HG02623 (cell line): Measurements from ENCODE around the gene SMARCAD1.

Experiments used
- ATAC-seq: cut with Tn5 transposase; IDR thresholded peaks from one replicate; pipeline ENCODE4 v1.9.1; 2021; ENCODE audit warnings: moderate library complexity; ENCODE audit not compliant: unreplicated experiment

The SMARCAD1 gene

DNA sequence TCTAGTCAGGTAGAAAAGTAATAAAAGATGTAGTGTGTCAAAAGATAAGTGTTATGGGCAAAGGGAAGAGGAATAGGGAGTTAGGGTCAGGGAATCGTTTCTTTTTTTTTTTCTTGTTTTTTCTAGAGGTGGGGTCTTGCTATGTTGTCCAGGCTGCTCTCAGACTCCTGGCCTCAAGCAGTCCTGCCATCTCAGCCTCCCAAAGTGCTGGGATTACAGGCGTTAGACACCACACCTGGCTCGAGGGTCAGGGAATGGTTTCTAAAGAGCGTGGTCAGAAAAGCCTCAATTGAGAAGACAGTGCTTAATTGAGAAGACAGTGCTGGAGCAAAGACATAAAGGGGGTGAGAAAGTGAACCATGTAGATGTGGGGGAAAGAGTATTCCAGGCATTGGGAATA, 19.1 kb downstream of the SMARCAD1 start:
- no peak for ATAC-seq

DNA sequence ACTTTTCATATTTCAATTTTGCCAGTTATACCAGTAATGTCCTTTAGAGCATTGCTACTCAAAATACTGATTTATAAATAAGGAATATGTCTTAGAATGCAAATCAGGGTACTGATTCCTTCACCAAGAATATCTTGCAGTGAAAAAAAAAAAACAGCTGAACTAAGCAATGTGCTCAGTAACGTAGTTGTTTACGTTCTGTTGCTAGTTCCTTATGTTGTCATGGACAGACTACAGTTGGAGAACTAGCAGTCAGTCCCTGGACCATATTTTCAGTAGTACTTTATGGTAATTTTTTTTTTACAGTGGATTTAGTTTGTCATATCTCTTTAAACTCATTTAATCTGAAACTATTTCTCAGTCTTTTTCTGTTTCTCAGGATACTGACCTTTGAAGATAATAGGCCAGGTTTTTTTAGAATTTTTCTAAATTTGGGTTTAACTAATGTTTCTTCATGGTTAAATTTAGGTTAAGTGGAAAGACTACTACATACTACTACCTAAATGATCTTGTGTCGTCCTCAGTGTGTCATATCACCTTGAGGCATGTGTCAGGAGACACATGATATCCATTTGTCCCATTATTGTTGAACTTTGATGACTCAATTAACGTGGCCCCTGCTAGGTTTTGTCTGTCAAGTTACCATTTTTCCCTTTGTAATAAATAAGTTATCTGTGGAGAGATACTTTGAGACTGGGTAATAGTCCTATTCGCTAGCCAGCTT, 21.0 kb downstream of the SMARCAD1 start:
- ATAC-seq, result no peak

DNA sequence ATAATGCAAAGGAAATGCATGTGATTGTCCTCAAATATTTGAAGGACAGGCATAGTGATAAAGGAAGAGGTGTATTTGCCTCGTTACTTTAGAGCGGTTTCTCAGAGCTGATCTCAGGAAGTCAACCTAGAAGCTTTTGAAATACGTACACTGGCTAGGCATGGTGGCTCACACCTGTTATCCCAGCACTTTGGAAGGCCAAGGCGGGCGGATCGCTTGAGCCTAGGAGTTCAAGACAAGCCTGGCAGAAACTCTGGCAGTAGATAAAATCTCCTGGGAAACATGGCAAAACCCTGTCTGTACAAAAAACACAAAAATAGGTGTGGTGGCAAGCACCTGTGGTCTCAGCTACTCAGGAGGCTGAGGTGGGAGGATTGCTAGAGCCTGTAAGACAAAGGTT, 24.9 kb downstream of the SMARCAD1 start:
- no peak for ATAC-seq

DNA sequence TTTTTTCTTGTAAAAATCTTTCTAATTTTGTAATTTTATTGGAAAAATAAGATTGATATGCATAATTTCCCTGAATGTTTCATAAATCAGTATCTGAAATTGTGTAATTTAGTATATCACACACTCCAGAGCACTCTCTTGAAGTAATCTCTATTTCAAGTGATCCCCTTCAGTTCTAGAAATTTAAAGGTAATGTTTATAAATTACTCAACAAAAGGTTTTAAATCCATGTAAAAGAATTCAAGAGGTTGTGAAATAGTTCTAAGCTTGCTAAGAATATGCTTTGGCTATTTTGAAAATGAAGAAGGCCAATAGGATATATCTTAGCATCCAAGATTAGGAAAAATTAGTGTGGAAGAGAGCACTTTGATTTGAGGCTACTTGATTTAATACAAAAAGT, 28.2 kb downstream of the SMARCAD1 start:
- ATAC-seq, result no peak

DNA sequence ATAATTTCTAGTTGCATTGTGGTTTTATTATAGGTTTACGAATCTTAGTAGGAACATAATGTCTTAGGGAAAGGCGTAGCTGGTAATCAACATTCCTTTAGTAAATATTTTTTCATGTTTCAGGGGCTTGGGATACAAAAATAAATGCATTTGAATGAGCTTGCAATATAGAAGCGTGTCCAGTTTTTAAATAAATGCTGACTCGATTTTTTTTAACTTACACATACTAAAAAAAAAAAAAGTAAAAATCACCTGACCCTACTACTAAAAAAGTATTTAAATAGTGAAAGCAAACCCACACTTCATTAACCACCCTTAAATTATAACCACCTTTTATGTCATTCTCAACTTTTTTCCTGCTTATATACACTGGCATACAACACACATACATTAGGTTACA, 29.6 kb downstream of the SMARCAD1 start:
- ATAC-seq, result no peak

DNA sequence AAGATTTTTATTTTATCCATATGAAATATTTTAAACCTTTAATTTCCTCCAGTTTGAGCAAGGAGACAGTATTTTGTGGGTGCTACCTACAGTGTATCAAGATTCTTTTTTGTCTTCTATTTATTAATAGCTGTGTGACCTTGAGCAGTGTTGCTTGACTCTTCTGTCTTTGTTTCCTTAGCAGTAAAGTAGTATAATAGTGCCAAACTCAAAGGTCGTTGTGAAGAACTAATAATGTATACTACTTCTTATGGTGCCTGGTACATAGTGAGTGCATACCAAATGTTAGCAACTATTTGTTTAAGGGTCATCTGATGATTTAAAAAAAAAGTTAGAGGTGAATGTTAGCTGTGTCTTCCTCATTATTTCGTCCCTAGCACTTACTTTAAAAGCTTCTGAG, 30.5 kb downstream of the SMARCAD1 start:
- ATAC-seq, result no peak

DNA sequence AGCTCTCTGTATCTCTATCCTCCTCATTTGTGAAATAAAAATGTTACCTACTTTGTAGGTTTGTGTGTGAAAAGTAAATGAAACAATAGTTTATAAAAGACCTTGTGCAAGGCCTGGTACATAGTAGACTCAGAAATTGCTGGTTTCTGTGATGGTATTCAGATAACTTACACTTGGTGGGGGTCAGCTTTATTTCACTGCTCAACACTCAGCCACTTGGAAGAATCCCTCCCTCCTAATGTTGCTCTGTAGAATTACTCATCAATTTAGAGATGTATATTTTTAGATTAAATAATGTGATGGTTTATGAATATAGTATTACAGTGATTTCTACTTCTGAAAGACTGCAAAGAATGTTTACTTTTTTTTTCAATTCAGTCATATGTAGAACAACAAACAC, 32.7 kb downstream of the SMARCAD1 start:
- no peak for ATAC-seq

DNA sequence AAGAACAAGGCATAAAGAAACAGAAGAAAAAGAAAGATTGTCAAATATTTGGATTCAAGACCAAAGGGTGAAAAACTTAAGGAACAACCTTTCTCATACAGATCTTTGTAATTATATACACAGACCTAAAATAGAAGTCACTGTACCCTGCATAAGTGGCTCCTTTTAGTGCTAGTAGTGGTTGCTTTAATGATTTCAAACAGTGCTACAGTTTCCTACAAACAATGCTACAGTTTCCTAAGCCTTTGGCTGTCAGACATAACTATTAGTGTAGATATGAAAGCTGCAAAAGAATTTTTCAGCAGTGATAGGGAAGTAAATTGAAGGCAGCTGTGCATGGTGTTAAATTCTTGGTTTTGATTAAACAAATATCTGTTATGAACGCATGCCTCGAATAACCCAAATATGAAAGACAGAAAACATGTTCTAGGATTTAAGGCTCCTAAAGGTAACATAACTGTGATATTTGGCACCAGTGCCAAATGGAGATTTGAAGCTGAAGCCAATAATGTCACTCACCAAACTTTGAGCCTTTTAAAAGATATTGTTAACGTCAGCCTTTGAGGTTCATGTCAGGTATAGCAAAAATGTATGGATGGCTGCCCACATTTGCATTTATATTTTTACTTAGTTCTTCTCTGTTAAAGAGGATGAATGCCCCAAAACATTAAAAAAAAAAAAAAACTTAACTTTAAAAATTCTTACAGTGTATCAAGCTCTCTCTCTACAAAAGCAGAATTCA, 36.6 kb downstream of the SMARCAD1 start:
- no peak for ATAC-seq

DNA sequence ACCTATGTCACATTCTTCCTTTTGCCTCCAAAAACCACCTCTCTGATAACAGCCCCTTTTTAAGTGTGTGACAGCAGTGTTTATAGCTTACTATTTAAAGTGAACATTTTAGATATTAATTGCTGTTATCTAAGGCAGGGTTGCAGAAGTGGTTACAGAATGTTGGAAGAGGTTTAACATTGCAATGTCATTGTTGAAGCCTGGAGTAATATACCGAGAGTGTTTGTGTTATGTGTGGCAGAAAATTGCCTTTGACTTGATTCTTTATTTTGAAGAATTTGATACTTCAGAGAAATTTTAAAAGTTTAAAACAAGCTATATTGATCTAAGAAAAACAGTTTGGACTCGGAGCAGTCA, 37.1 kb downstream of the SMARCAD1 start:
- ATAC-seq, result no peak

DNA sequence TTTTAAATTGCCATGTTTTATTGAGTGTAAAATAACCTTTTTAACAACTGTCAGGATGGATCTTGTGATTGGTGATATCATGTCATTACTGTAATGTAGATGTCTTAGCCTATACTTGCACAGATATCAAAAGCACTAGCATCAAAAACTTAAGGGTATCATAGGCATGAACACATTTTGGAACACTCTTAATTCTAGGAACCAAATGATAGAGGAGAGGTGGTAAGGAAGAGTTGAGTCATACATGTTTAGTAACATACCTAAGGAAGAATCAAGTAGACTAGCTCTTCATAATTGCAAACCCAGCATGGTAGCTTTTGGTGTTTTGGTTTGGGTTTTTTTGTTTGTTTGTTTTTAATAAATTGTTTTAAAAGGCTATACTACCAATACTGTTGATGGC, 43.4 kb downstream of the SMARCAD1 start:
- ATAC-seq, result no peak

DNA sequence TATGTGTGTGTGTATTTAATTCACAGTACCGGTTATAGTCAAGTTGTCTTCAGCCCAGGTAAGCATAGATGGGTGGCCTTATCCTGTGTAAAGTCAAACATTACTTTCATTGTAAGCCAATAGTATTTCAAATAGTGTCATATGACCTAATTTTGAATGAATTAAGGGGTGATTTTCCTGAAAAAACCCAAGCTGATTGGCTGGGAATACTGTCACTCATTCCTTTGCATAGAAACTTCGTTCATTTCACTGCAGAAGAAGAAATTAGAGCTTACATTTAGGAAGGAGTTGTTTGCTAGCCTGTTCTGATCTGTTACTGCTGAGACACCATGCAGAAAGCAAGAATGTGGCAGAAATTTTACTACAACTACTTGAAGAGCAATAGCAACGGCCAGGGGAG, 45.4 kb downstream of the SMARCAD1 start:
- no peak for ATAC-seq

DNA sequence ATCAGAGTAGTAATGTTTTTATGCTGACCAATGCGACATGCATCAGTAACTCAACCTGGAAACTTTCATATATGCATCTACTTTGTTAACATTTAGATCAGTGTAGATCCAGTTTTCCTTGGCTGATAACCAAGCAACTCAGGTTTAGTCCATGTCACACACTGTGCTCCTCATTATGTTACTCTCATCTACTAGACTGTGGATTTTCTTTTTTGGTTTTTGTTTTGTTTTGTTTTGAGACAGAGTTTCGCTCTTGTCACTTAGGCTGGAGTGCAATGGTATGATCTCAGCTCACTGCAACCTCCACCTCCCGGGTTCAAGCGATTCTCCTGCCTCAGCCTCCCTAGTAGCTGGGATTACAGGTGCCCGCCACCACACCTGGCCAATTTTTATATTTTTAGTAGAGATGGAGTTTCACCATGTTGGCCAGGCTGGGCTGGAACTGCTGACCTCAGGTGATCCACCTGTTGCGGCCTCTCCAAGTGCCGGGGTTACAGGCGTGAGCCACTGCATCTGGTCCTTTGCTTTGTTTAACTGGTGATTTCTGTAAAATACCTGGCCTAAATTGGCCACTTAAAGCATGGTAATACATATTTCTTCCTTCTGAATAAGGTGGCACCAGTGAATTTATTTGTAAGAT, 48.6 kb downstream of the SMARCAD1 start:
- no peak for ATAC-seq

DNA sequence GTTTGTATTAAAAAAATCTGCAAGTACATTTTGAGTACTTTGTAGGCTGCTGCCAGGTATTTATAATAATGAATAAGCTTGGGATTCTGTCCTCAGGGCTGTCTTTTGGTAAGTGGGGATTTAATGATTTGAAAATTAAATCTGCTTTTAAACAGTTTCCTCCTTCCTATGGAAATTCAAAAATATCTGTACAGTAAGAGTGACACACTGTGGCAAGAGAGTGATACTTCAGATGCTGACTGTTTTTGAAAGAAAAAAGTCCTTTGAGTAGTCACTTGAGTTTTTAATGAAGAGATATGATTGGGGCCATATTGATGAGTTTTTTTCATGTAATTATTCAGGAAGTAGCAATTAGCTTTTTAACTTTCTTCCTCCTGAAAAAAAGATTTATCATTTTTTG, 49.2 kb downstream of the SMARCAD1 start:
- no peak for ATAC-seq

DNA sequence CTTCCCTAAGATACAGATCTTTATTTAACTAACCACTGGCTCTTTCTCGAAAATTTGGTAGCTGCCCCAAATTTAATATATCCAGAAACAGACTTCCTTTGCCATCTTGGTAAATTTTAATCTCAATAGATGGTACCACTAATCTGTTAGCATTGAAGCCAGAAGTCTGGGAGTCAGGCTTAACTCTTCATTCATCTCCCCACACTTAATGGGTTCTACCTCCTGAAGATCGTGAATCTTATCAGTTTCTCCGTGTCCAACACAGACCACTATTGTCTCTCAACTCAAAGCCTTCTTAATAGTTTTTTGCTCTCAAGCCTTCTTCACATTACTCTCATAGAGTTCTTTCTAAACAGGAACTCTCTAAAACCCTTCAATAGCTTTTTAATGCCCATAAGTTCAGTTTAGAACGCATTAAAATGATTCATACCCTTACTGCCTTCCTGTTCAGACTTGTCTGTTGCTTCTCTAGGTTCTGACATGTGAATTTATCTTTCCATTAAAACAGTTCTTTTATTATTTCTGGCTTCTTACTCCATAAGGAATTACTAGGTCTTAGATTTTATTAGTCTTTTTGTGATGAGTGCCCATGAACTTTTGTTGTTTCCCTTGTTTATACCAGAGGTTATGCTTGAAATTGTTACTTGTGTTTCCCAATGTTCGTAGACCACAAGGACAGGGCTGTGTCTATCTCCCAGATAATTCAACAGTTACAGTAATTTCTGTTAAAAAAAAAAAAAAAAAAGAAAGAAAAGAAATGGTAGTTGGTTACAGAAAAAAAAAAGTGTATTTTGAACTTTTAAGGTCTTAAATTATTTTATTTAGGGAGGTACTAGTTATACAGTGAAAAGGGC, 54.7 kb downstream of the SMARCAD1 start:
- ATAC-seq, result no peak

DNA sequence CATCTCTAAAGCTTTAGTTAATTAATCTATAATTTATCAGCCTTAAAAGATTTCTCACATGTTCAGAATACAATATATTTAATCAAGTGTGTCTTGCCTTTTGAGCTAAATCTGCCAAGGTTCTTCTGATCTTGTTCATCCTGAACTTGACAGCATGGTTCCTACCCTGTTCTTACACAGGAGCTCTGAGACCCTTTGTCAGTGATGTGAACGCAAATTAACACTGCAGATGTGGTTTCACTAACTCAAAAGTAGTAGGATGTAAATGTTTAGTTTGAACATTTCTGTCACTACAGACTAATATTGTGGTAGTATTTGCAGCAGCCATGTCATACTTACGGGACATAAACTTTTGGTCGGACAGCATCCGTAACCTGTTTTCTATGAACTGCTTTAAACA, 59.4 kb downstream of the SMARCAD1 start:
- ATAC-seq, result no peak

DNA sequence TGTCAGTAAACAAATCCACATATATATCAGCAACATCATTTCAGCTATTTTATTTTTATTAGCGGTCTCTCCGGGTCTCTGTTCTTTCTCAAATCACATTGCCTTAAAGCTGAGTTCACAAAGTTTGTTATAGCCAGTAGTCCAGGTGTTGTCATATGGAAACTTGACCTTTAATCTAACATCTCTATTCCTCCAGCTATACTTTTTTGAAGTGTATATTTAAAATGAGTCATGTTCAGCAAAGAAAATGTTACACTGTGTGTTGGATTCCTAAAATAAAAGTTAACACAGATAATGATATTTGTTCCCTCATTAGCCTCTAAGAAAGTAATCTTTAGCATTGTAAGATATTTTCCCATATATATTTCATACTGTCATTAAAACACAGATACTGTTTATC, 63.6 kb downstream of the SMARCAD1 start:
- ATAC-seq, result no peak

DNA sequence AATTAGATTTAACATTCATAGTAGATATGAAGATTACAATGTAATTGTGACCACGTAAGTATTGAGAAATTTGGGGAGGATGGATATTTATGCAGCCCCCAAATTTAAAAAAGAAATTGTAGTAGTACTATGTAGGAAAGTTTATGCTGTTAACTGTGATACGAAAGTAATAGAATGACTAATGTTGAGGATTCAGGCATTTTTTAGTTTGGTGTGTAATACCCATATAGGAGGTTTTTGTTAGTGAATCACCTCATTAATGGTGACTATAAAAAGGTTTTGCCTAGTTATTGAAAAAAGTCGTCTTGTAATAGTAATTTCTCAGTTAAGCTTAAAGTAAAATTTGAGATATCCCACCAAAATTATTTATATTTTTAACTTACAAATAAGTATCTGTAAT, 67.2 kb downstream of the SMARCAD1 start:
- no peak for ATAC-seq

DNA sequence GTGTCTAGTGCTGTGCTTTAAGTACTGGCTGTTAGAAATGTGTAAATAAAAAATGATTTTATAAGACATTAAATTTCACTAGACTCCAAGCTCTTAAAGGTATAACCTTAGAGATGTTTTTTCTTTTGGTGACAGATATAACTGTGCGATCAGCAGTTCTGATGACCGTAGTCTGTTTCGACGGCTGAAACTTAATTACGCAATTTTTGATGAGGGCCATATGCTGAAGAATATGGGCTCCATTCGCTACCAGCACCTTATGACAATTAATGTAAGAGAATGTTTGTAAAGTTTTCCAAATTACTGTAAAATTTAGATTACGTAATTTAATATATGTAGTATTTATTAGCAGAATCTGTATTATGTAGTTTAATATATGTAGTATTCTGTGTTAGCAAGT, 68.5 kb downstream of the SMARCAD1 start:
- no peak for ATAC-seq

DNA sequence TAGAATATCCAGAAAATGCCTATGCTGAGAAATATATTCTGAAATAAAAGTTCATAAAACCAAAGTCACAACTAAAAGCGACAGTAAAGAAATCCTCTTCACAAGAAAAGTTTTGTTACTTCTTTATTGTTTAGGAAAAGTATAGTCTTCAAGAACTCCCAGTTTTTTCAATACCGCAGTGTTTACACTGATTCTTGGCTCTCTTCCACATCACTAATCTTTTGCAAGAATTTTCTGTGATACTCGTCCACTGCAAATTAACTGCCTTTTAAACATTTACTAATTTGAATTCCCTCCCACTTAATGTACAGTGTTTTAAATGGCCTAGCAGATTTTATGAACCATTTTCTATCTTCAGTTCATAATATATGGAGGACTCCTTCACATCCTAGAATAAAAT, 69.9 kb downstream of the SMARCAD1 start:
- ATAC-seq, result no peak

DNA sequence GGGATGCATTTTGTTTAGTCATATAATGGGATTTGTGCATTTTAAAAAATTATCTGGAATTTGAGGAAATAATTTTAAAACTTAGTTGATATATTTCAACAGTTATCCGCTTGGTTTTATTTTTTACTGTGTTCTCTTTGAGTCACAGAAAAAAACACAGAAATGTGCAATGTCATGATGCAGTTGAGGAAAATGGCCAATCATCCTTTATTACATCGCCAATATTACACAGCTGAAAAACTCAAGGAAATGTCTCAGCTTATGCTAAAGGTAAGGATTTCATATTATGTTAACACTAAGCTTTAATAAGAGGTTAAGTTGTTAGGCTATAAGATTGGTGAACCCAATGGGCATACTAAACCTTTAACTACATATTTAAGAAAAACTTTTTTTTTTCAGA, 71.1 kb downstream of the SMARCAD1 start:
- no peak for ATAC-seq

DNA sequence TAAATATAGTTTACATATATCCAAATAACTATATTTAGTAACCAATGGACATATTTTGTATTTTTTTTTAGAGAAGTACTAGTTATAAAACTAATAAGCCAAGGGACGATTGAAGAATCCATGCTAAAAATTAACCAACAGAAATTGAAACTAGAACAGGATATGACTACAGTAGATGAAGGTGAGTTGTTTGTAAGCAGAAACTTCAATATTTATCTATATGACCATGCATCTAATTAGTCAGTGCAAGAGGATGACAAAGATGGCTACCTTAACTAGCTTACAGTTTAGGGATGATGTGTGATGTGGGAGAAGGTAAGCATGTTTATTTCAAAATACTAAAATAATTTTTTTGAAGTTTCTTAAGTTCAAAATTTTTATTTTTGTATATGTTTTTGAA, 77.2 kb downstream of the SMARCAD1 start:
- no peak for ATAC-seq
